HepG2 (cell line): ENCODE data around the gene STEAP1. TPM values are rescaled to one million over a fixed set of nuclear protein-coding genes. Genes with fewer than 3 reads are reported as not detected.
A peak's percentile ranks its signal among the peaks of the same experiment; 100 is the strongest.

Source experiments
- ADNP ChIP-seq: sonication (generic); formaldehyde crosslinking; IDR thresholded peaks from 2 replicates; pipeline ENCODE4 v1.4.0; 2020; ENCODE audit warnings: missing genetic modification reagents
- ATF7 ChIP-seq, 2 experiments: fragments of 450-650 bp in 1 of 2; sonication (generic) in 1 of 2; formaldehyde crosslinking in 1 of 2; IDR thresholded peaks; 2 replicates each; pipeline versions ENCODE4 v1.4.0 to v1.6.1; 2016 to 2020; ENCODE audit warnings: antibody characterized with exemption in 1 of 2, mild to moderate bottlenecking in 1 of 2, missing genetic modification reagents in 1 of 2
- ELF4 ChIP-seq: sonication (generic); formaldehyde crosslinking; IDR thresholded peaks from 2 replicates; pipeline ENCODE4 v1.5.0; 2020; ENCODE audit warnings: missing genetic modification reagents, mild to moderate bottlenecking, moderate library complexity, borderline replicate concordance
- GZF1 ChIP-seq: sonication (generic); formaldehyde crosslinking; IDR thresholded peaks from 2 replicates; pipeline ENCODE4 v1.5.1; 2020; ENCODE audit warnings: mild to moderate bottlenecking, missing genetic modification reagents
- MTA1 ChIP-seq: sonication (generic); formaldehyde crosslinking; IDR thresholded peaks from 2 replicates; pipeline ENCODE4 v1.4.0; 2020; ENCODE audit warnings: missing genetic modification reagents, mild to moderate bottlenecking, borderline replicate concordance
- NFYB ChIP-seq: sonication (generic); formaldehyde crosslinking; IDR thresholded peaks from 2 replicates; pipeline ENCODE4 v1.4.0; 2020; ENCODE audit warnings: missing genetic modification reagents
- REL ChIP-seq: sonication (generic); formaldehyde crosslinking; conservative IDR thresholded peaks from 2 replicates; pipeline ENCODE4 v1.8.0; 2022; ENCODE audit warnings: mild to moderate bottlenecking, missing genetic modification reagents, moderate library complexity
- SMAD1 ChIP-seq: sonication (generic); formaldehyde crosslinking; IDR thresholded peaks from 2 replicates; pipeline ENCODE4 v1.4.0; 2020; ENCODE audit warnings: missing genetic modification reagents, low read depth, mild to moderate bottlenecking, borderline replicate concordance
- TEAD2 ChIP-seq: sonication (generic); formaldehyde crosslinking; IDR thresholded peaks from 2 replicates; pipeline ENCODE4 v1.9.0; 2021; ENCODE audit warnings: missing genetic modification reagents
- TP53 ChIP-seq: sonication (generic); formaldehyde crosslinking; conservative IDR thresholded peaks from 2 replicates; pipeline ENCODE4 v1.4.0; 2020; ENCODE audit warnings: missing genetic modification reagents
- ZNF225 ChIP-seq: sonication (generic); formaldehyde crosslinking; IDR thresholded peaks from 2 replicates; pipeline ENCODE4 v1.4.0; 2020; ENCODE audit warnings: mild to moderate bottlenecking, missing genetic modification reagents
- ZNF660 ChIP-seq: sonication (generic); formaldehyde crosslinking; IDR thresholded peaks from 2 replicates; pipeline ENCODE4 v1.5.1; 2020; ENCODE audit warnings: mild to moderate bottlenecking, low read depth, missing genetic modification reagents, borderline replicate concordance
- polyA plus RNA-seq, 8 experiments: library from polyadenylated mRNA; depleted of rRNA in 3 of 8; stranded (reverse) in 7 of 8; unstranded in 1 of 8; fragments of >200 nt; fragmentation: Illumina TruSeq in 4 of 8; extraction: Trizol in 4 of 8; gene quantifications; 2 replicates each; pipeline versions ENCODE4 v1.2.1 to v1.2.3, GENCODE V29; 2011 to 2016; ENCODE audit warnings: low read depth in 4 of 8, missing spikeins in 1 of 8, mixed read lengths in 1 of 8; ENCODE audit not compliant: insufficient read depth in 1 of 8
- total RNA-seq, 5 experiments: library from RNA; depleted of rRNA; stranded (reverse); fragments of >200 nt; fragmentation: Illumina TruSeq; extraction: Trizol; gene quantifications; 2 replicates each; pipeline ENCODE4 v1.2.3, GENCODE V29; 2016; ENCODE audit warnings: low read depth in 1 of 5
- TF ChIP-seq, protein P1 (sequence below): sonication (generic); formaldehyde crosslinking; IDR thresholded peaks from 2 replicates; pipeline ENCODE4 v1.8.1; 2022; ENCODE audit warnings: low read depth, mild to moderate bottlenecking, missing genetic modification reagents
- TF ChIP-seq, protein P2 (sequence below): IDR thresholded peaks from 2 replicates; pipeline ENCODE4 v1.6.1; 2016; ENCODE audit warnings: low read depth
- TF ChIP-seq, protein P3 (sequence below): sonication (generic); formaldehyde crosslinking; IDR thresholded peaks from 2 replicates; pipeline ENCODE4 v1.9.0; 2021; ENCODE audit warnings: missing genetic modification reagents, mild to moderate bottlenecking, borderline replicate concordance
- TF ChIP-seq, protein P4 (sequence below): sonication (generic); formaldehyde crosslinking; IDR thresholded peaks from 2 replicates; pipeline ENCODE4 v1.5.0; 2020; ENCODE audit warnings: mild to moderate bottlenecking, missing genetic modification reagents, moderate library complexity
- TF ChIP-seq, protein P5 (sequence below): sonication (generic); formaldehyde crosslinking; conservative IDR thresholded peaks from 2 replicates; pipeline ENCODE4 v1.4.0; 2020; ENCODE audit warnings: mild to moderate bottlenecking, missing genetic modification reagents, moderate library complexity

The STEAP1 gene
- total and polyA plus RNA-seq, 2 of the 13 experiments (the other 11 are each of a cell fraction or from before 2014, with no cell fraction given) = 23.2 to 24.2 TPM

DNA sequence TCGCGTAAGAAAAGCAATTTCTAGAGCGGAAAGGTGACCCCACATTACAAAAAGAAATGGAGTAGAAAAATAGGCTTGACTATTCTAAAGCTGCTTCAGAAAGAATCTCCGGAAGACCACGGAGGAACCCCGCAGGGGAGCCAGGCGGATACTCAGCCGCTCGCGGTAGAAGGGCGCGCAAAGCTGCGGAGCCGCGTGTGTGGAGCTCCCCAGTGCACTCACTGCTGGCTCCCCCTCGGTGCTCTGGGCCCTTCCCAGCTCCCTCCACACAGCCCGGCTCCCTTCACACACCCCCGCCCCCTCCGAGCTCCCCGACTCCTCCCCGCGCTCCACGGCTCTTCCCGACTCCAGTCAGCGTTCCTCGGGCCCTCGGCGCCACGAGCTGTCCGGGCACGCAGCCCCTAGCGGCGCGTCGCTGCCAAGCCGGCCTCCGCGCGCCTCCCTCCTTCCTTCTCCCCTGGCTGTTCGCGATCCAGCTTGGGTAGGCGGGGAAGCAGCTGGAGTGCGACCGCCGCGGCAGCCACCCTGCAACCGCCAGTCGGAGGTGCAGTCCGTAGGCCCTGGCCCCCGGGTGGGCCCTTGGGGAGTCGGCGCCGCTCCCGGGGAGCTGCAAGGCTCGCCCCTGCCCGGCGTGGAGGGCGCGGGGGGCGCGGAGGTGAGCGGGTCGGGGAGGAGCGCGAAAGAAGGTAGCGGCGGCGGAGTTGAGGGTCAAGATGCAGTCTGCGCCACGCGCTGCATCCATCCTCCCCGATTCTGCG, 57.3 kb downstream of the STEAP1 start, which contains the start of gene STEAP2 (continued):
- TF ChIP-seq, protein P1, sequence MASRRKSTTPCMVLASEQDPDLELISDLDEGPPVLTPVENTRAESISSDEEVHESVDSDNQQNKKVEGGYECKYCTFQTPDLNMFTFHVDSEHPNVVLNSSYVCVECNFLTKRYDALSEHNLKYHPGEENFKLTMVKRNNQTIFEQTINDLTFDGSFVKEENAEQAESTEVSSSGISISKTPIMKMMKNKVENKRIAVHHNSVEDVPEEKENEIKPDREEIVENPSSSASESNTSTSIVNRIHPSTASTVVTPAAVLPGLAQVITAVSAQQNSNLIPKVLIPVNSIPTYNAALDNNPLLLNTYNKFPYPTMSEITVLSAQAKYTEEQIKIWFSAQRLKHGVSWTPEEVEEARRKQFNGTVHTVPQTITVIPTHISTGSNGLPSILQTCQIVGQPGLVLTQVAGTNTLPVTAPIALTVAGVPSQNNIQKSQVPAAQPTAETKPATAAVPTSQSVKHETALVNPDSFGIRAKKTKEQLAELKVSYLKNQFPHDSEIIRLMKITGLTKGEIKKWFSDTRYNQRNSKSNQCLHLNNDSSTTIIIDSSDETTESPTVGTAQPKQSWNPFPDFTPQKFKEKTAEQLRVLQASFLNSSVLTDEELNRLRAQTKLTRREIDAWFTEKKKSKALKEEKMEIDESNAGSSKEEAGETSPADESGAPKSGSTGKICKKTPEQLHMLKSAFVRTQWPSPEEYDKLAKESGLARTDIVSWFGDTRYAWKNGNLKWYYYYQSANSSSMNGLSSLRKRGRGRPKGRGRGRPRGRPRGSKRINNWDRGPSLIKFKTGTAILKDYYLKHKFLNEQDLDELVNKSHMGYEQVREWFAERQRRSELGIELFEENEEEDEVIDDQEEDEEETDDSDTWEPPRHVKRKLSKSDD = peak; percentile 94
- TF ChIP-seq, protein P2, sequence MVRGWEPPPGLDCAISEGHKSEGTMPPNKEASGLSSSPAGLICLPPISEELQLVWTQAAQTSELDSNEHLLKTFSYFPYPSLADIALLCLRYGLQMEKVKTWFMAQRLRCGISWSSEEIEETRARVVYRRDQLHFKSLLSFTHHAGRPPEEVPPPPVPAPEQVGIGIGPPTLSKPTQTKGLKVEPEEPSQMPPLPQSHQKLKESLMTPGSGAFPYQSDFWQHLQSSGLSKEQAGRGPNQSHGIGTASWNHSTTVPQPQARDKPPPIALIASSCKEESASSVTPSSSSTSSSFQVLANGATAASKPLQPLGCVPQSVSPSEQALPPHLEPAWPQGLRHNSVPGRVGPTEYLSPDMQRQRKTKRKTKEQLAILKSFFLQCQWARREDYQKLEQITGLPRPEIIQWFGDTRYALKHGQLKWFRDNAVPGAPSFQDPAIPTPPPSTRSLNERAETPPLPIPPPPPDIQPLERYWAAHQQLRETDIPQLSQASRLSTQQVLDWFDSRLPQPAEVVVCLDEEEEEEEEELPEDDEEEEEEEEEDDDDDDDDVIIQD (CRISPR knock-in tag) = peak; percentile 45; the same call in 1 of the 2 replicates
- TF ChIP-seq NFYB (CRISPR knock-in tag) = no peak
- TF ChIP-seq ELF4 (CRISPR knock-in tag) = no peak
- TF ChIP-seq GZF1 (CRISPR knock-in tag) = peak; percentile 80; the same call in 1 of the 2 replicates
- TF ChIP-seq MTA1 = peak; percentile 98
- TF ChIP-seq TP53 = no peak
- TF ChIP-seq, protein P3, sequence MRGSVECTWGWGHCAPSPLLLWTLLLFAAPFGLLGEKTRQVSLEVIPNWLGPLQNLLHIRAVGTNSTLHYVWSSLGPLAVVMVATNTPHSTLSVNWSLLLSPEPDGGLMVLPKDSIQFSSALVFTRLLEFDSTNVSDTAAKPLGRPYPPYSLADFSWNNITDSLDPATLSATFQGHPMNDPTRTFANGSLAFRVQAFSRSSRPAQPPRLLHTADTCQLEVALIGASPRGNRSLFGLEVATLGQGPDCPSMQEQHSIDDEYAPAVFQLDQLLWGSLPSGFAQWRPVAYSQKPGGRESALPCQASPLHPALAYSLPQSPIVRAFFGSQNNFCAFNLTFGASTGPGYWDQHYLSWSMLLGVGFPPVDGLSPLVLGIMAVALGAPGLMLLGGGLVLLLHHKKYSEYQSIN (CRISPR knock-in tag) = no peak
- TF ChIP-seq ADNP (CRISPR knock-in tag) = no peak
- TF ChIP-seq TEAD2 (CRISPR knock-in tag) = no peak
- TF ChIP-seq ZNF225 (CRISPR knock-in tag) = peak; percentile 95
- TF ChIP-seq, protein P4, sequence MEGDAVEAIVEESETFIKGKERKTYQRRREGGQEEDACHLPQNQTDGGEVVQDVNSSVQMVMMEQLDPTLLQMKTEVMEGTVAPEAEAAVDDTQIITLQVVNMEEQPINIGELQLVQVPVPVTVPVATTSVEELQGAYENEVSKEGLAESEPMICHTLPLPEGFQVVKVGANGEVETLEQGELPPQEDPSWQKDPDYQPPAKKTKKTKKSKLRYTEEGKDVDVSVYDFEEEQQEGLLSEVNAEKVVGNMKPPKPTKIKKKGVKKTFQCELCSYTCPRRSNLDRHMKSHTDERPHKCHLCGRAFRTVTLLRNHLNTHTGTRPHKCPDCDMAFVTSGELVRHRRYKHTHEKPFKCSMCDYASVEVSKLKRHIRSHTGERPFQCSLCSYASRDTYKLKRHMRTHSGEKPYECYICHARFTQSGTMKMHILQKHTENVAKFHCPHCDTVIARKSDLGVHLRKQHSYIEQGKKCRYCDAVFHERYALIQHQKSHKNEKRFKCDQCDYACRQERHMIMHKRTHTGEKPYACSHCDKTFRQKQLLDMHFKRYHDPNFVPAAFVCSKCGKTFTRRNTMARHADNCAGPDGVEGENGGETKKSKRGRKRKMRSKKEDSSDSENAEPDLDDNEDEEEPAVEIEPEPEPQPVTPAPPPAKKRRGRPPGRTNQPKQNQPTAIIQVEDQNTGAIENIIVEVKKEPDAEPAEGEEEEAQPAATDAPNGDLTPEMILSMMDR (CRISPR knock-in tag) = peak; percentile 91
- TF ChIP-seq, protein P5, sequence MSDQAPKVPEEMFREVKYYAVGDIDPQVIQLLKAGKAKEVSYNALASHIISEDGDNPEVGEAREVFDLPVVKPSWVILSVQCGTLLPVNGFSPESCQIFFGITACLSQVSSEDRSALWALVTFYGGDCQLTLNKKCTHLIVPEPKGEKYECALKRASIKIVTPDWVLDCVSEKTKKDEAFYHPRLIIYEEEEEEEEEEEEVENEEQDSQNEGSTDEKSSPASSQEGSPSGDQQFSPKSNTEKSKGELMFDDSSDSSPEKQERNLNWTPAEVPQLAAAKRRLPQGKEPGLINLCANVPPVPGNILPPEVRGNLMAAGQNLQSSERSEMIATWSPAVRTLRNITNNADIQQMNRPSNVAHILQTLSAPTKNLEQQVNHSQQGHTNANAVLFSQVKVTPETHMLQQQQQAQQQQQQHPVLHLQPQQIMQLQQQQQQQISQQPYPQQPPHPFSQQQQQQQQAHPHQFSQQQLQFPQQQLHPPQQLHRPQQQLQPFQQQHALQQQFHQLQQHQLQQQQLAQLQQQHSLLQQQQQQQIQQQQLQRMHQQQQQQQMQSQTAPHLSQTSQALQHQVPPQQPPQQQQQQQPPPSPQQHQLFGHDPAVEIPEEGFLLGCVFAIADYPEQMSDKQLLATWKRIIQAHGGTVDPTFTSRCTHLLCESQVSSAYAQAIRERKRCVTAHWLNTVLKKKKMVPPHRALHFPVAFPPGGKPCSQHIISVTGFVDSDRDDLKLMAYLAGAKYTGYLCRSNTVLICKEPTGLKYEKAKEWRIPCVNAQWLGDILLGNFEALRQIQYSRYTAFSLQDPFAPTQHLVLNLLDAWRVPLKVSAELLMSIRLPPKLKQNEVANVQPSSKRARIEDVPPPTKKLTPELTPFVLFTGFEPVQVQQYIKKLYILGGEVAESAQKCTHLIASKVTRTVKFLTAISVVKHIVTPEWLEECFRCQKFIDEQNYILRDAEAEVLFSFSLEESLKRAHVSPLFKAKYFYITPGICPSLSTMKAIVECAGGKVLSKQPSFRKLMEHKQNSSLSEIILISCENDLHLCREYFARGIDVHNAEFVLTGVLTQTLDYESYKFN (CRISPR knock-in tag) = peak; percentile 55
- TF ChIP-seq REL (CRISPR knock-in tag) = peak; percentile 95
- TF ChIP-seq ZNF660 (CRISPR knock-in tag) = no peak
- TF ChIP-seq SMAD1 (CRISPR knock-in tag) = peak; percentile 78; the same call in 1 of the 2 replicates
- TF ChIP-seq ATF7 (IDR thresholded peaks at IDR 0.05) = no peak
- 0 out of 2 replicates have a peak, but pooled peaks have one; percentile 67 for TF ChIP-seq ATF7 (CRISPR knock-in tag; IDR thresholded peaks at IDR 0.05)
